Right lobe of liver (tissue), 6 donors: ENCODE results near the gene PLCB1. TPM values are rescaled to one million over a fixed set of nuclear protein-coding genes. Genes with fewer than 3 reads are reported as not detected.

Experiments used
- ATAC-seq, 4 donors: fragments of 200-7000 bp; cut with Tn5 transposase; one replicate each; pipeline ENCODE4 v1.9.1; 2020; ENCODE audit warnings: mild to moderate bottlenecking in 4 of 4, moderate library complexity in 4 of 4
- DNase-seq, 3 donors: peaks; one replicate each; pipeline ENCODE4 v3.0.0-alpha.2; 2020
- H3K27ac ChIP-seq, 3 donors: fragments of 200-600 bp; one replicate each; pipeline ENCODE4 v1.8.0; 2022
- H3K27me3 ChIP-seq, 2 donors: fragments of 200-600 bp; one replicate each; pipeline ENCODE4 v1.8.0; 2022
- H3K36me3 ChIP-seq, 4 donors: fragments of 200-600 bp; sonication (generic) in 1 of 4; one replicate each; pipeline versions ENCODE4 v1.5.1 to v1.8.0; 2017 to 2022; ENCODE audit warnings: control low read depth in 1 of 4
- H3K4me1 ChIP-seq, 4 donors: fragments of 200-600 bp; sonication (generic) in 1 of 4; one replicate each; pipeline versions ENCODE4 v1.5.1 to v1.8.0; 2017 to 2022; ENCODE audit warnings: control low read depth in 1 of 4
- H3K4me3 ChIP-seq, 3 donors: fragments of 200-600 bp; one replicate each; pipeline ENCODE4 v1.8.0; 2022
- H3K9me3 ChIP-seq, 4 donors: fragments of 200-600 bp; sonication (generic) in 1 of 4; one replicate each; pipeline versions ENCODE4 v1.5.1 to v1.8.0; 2017 to 2022; ENCODE audit warnings: control low read depth in 1 of 4
- CTCF ChIP-seq, 4 donors: fragments of 200-600 bp in 3 of 4; fragments of 450-650 bp in 1 of 4; IDR thresholded peaks; one replicate each; pipeline versions ENCODE4 v1.5.1 to v1.8.0; 2016 to 2022; ENCODE audit warnings: antibody characterized with exemption in 4 of 4, mild to moderate bottlenecking in 2 of 4
- POLR2A ChIP-seq: fragments of 450-650 bp; IDR thresholded peaks from one replicate; pipeline ENCODE4 v1.6.1; 2017; ENCODE audit warnings: antibody characterized with exemption, mild to moderate bottlenecking
- WGBS: methylation state at CpG from one replicate; pipeline ENCODE4 v1.1.6; 2018; ENCODE audit warnings: low coverage, low lambda C conversion rate; ENCODE audit not compliant: insufficient coverage; ENCODE audit errors: missing lambda C conversion rate; 5-methylcytosine and 5-hydroxymethylcytosine counted together
- intact Hi-C, 2 donors: fragments of 100-400 bp; cut with DNase I; formaldehyde crosslinking; loops; one replicate each; pipeline versions ENCODE4 v1.11.2 to v1.14.1; 2022
- total RNA-seq, 6 experiments: library from RNA; depleted of rRNA in 2 of 6; stranded (reverse); fragments of >200 nt in 2 of 6; fragmentation: NEBNext Ultra II Directional in 3 of 6; extraction: Animal tissue kit (Norgen Biotek cat#: 25700) in 3 of 6; gene quantifications; one replicate each; pipeline versions ENCODE4 v1.1.0 to v1.2.4, GENCODE V29; 2016 to 2023
- donor health status: DM: no; HTN: yes; CAD: no.
- donor health status: DM: no; HTN: no; CAD: no.
- donor health status: DM: no; HTN: no; CAD: no.
- donor health status: DM: no; HTN: yes; CAD: no.
- donor health status: DM: no; HTN: yes; CAD: no.

Gene PLCB1
- total RNA-seq, 6 experiments from 2014 or later: 5.0 to 9.9 (median 5.7) TPM

GRCh38 chr20:8220716-8221115 lies 88.7 kb downstream of the PLCB1 start:
- ATAC-seq (no peak), DNase-seq (no peak)
- no peak overlapping the region for H3K27ac ChIP-seq
- no peaks in the 10 kb centered on the region for H3K36me3 ChIP-seq
- H3K4me3 ChIP-seq: no peak overlapping the region
- H3K9me3 ChIP-seq: no peaks in the 10 kb centered on the region
- intact Hi-C loops: no loop called here
- 22% methylated on average over 1 of the region's 1 CpG for WGBS
- TF ChIP-seq POLR2A (no peak), CTCF (IDR thresholded peaks at IDR 0.05) (no peak)
- H3K4me1 ChIP-seq: no peaks in the 10 kb centered on the region
- H3K27me3 ChIP-seq: no peaks in the 10 kb centered on the region

GRCh38 chr20:8221887-8222419 lies 89.9 kb downstream of the PLCB1 start:
- Histone ChIP-seq H3K27me3 (no peaks in the 10 kb centered on the region), H3K27ac (no peak overlapping the region), H3K36me3 (no peaks in the 10 kb centered on the region), H3K4me3 (no peak overlapping the region), H3K9me3 (no peaks in the 10 kb centered on the region), H3K4me1 (no peaks in the 10 kb centered on the region)
- no peak for TF ChIP-seq CTCF (IDR thresholded peaks at IDR 0.05)
- no peak for TF ChIP-seq POLR2A
- ATAC-seq (no peak), DNase-seq (no peak)
- WGBS: 79% methylated on average over 3 of the region's 3 CpGs
- intact Hi-C loops: no loop called here

GRCh38 chr20:8223091-8223870 lies 91.2 kb downstream of the PLCB1 start:
- intact Hi-C loops: no loop called here
- no peak for DNase-seq
- Histone ChIP-seq H3K27ac (no peak overlapping the region), H3K4me1 (peaks cover 0 to 5% (median 0%) of the 10 kb centered on the region in 4 donors), H3K36me3 (no peaks in the 10 kb centered on the region), H3K9me3 (no peaks in the 10 kb centered on the region), H3K4me3 (no peak overlapping the region), H3K27me3 (no peaks in the 10 kb centered on the region)
- ATAC-seq: no peak
- no peak for TF ChIP-seq POLR2A
- TF ChIP-seq CTCF (IDR thresholded peaks at IDR 0.05): no peak
- WGBS: 57% methylated on average over 2 of the region's 2 CpGs

- TF ChIP-seq POLR2A: no peak
- TF ChIP-seq CTCF (IDR thresholded peaks at IDR 0.05): no peak
- no peaks in the 10 kb centered on the region for H3K36me3 ChIP-seq
- intact Hi-C loops: no loop called here
These were observed 93.6 kb downstream of the PLCB1 start for GRCh38 chr20:8225658-8226057.

More at GRCh38 chr20:8225658-8226057, 93.6 kb downstream of the PLCB1 start:
- no peaks in the 10 kb centered on the region for H3K27me3 ChIP-seq
- no peak overlapping the region for H3K4me3 ChIP-seq
- ATAC-seq: no peak
- no peak overlapping the region for H3K27ac ChIP-seq
- 31% methylated on average over 3 of the region's 3 CpGs for WGBS
- peaks cover 0 to 11% (median 0%) of the 10 kb centered on the region in 4 donors for H3K4me1 ChIP-seq
- DNase-seq: no peak
- H3K9me3 ChIP-seq: no peaks in the 10 kb centered on the region
